Thymus (tissue), 11 donors: ENCODE results near the gene MT3. TPM values are rescaled to one million over a fixed set of nuclear protein-coding genes. Genes with fewer than 3 reads are reported as not detected.

Experiments used
- DNase-seq, 9 donors: peaks; one replicate each; pipeline ENCODE4 v3.0.0-alpha.2; 2013; ENCODE audit warnings: low spot score in 9 of 9, low read depth in 6 of 9, missing footprints in 1 of 9
- H3K27ac ChIP-seq, 2 donors: one replicate each; pipeline ENCODE4 v1.5.1; 2013; ENCODE audit warnings: control low read depth in 1 of 2, low read depth in 1 of 2, low read length in 1 of 2, mild to moderate bottlenecking in 1 of 2, moderate library complexity in 1 of 2
- H3K27me3 ChIP-seq, 2 donors: one replicate each; pipeline ENCODE4 v1.5.1; 2013; ENCODE audit warnings: low read length in 1 of 2; ENCODE audit not compliant: control insufficient read depth in 2 of 2, insufficient read depth in 1 of 2
- H3K36me3 ChIP-seq, 2 donors: one replicate each; pipeline ENCODE4 v1.5.1; 2013; ENCODE audit warnings: low read length in 1 of 2, mild to moderate bottlenecking in 1 of 2, moderate library complexity in 1 of 2; ENCODE audit not compliant: control insufficient read depth in 2 of 2, insufficient read depth in 2 of 2
- H3K4me1 ChIP-seq, 2 donors: one replicate each; pipeline ENCODE4 v1.5.1; 2013; ENCODE audit warnings: low read length in 2 of 2; ENCODE audit not compliant: control insufficient read depth in 2 of 2, insufficient read depth in 2 of 2
- H3K4me3 ChIP-seq, 2 donors: one replicate each; pipeline ENCODE4 v1.5.1; 2013; ENCODE audit warnings: low read length in 2 of 2, control low read depth in 1 of 2, mild to moderate bottlenecking in 1 of 2
- H3K9me3 ChIP-seq, 2 donors: one replicate each; pipeline ENCODE4 v1.5.1; 2013; ENCODE audit warnings: low read length in 1 of 2, mild to moderate bottlenecking in 1 of 2; ENCODE audit not compliant: control insufficient read depth in 2 of 2, insufficient read depth in 1 of 2
- WGBS: extraction: QIAGEN DNeasy Blood & Tissue Kit; methylation state at CpG from one replicate; pipeline ENCODE4 v1.1.7; 2013; 5-methylcytosine and 5-hydroxymethylcytosine counted together
- polyA plus RNA-seq: library from polyadenylated mRNA; stranded (reverse); fragments of 200-250 nt; gene quantifications from one replicate; pipeline ENCODE4 v1.2.3, GENCODE V29; 2013
- total RNA-seq: library from RNA; stranded (reverse); fragments of 120-200 nt; gene quantifications from one replicate; pipeline ENCODE4 v1.2.4, GENCODE V29; 2013
- donor health status: healthy.

Gene MT3
- total and polyA plus RNA-seq, 2 donors = 2.5 to 13.1 TPM

DNA sequence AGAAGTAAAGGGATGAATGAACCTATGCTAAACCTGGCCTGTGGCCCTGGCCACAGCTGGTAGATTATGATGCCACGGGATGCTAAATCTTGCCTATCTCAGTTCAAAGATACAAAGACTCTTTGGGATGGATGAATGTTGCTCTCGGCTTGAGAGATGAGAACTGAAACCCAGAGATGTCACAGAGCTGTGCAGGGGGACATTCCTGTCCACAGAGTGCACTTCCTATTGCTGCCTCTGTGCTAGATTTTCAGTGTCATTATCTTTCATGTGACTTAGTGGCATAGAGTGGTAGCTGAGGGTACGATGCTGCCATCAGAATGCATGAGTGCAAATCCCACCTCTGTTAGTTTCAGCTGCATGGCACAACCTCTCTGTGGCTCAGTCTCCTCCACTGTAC, 40.8 kb downstream of the MT3 start:
- no peak overlapping the region for H3K4me3 ChIP-seq
- H3K9me3 ChIP-seq = no peaks in the 10 kb centered on the region
- H3K27me3 ChIP-seq = peaks cover 69 to 97% of the 10 kb centered on the region in 2 donors
- H3K4me1 ChIP-seq = peaks cover 0 to 6% of the 10 kb centered on the region in 2 donors
- DNase-seq = no peak
- WGBS = 88% methylated on average over 3 of the region's 3 CpGs
- H3K36me3 ChIP-seq = no peaks in the 10 kb centered on the region
- H3K27ac ChIP-seq = no peak overlapping the region

DNA sequence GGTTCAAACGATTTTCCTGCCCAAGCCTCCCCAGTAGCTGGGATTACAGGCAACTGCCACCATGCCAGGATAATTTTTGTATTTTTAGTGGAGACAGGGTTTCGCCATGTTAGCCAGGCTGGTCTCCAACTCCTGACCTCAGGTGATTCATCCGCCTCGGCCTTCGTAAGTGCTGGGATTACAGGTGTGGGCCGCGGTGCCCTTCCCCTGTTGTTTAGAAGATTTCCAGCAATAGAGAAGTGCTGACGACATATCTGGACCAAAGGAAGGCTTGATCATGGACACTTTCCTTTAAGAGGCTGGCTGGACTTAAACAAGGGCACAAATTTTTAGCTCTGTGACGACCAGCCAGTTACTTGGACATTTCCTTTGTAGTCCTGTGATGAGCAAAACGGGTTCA, 41.9 kb downstream of the MT3 start:
- H3K4me1 ChIP-seq = peaks cover 3 to 4% of the 10 kb centered on the region in 2 donors
- H3K4me3 ChIP-seq = no peak overlapping the region
- no peaks in the 10 kb centered on the region for H3K9me3 ChIP-seq
- H3K27me3 ChIP-seq = peaks cover 67 to 97% of the 10 kb centered on the region in 2 donors
- DNase-seq = no peak
- WGBS = 80% methylated on average over 10 of the region's 10 CpGs
- H3K36me3 ChIP-seq = no peaks in the 10 kb centered on the region
- H3K27ac ChIP-seq = no peak overlapping the region

DNA sequence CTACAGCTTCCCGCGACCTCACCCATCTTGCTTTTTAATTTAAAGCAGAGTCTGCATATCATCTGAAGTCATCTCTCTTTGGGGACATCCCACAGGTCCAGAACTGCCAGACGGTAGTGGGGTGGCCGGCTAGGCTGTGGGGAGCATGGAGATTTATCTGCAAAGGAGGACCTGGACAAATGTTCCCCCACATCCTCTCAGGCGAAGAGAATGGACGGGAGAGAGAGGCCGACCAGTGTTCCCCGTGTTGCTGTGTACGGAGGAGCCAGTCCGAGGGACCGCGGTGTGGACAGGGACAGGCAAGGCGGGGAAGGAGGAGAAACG, 42.5 kb downstream of the MT3 start:
- DNase-seq = no peak
- H3K27ac ChIP-seq = no peak overlapping the region
- no peaks in the 10 kb centered on the region for H3K9me3 ChIP-seq
- H3K27me3 ChIP-seq = peaks cover 67 to 97% of the 10 kb centered on the region in 2 donors
- peaks cover 3 to 9% of the 10 kb centered on the region in 2 donors for H3K4me1 ChIP-seq
- no peak overlapping the region for H3K4me3 ChIP-seq
- H3K36me3 ChIP-seq = no peaks in the 10 kb centered on the region
- whole genome bisulfite sequencing = 20% methylated on average over 14 of the region's 14 CpGs

DNA sequence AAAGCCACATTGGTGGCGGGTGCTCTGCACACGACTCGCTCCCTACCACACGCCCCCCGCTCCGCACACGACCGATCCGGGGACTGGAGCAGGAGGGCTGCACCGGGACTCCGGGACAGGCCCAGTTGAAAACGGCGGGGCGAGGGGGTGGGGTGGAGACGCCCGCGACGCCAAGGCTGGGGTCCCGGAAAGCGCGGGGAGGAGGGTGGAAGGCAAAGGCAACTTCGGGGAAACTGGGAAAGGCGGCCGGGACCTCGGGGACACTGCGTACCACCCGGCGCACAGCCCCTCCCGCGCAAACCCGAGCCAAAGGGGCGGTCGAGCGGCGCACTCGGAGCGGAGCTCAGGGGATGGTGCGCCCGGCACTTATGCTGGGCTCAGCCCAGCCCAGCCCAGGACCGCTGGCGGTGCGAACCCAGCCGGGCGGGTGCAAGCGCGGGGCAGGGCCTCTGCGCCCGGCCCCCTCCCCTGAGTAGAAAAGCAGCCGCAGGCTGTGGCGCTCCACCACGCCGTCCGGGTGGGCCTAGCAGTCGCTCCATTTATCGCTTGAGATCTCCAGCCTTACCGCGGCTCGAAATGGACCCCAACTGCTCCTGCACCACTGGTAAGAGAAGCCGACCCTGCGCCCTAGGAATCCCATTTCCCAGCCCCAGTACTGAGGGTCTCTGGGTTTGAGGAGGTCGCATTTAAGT, 43.0 kb downstream of the MT3 start, which contains the start of gene MT1M:
MT1M (plus strand) TSS at position 504 of the 692 bp plus-strand sequence; CDS start at position 577, 73 bp downstream.
- WGBS = 1% methylated on average over 61 of the region's 61 CpGs
- H3K27me3 ChIP-seq = peaks cover 62 to 97% of the 10 kb centered on the region in 2 donors

DNA sequence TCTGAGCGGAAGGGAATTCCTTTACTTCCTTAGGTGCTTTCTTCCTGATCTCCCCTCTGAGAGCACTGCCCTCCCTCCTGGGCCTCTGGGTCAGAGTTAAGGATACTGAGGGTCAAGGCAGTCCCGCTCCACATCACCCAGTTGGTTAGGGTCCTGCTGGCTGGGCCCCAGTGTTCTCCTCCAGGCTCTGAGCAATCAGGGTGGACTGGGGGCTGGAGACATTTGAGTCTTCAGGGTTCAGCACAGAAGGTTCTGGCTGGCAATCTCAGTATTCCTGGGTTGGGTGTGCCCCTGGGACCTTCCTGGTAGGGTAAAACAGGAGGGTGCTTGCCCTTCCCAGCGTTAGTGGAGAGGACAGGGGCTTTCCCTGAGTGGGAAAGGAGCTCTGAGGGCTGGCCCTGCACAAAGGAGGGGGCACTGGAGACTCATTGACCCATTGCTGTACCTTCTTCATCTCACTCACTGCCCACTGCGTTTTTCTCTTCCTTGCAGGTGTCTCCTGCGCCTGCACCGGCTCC, 43.6 kb downstream of the MT3 start:
- no peak for DNase-seq
- H3K27me3 ChIP-seq = peaks cover 65 to 99% of the 10 kb centered on the region in 2 donors
- no peak overlapping the region for H3K4me3 ChIP-seq
- H3K27ac ChIP-seq = no peak overlapping the region
- H3K9me3 ChIP-seq = no peaks in the 10 kb centered on the region
- H3K4me1 ChIP-seq = peaks cover 3 to 9% of the 10 kb centered on the region in 2 donors
- WGBS = 17% methylated on average over 6 of the region's 6 CpGs
- no peaks in the 10 kb centered on the region for H3K36me3 ChIP-seq

More for the DNA sequence above, 43.0 kb downstream of the MT3 start, which contains the start of gene MT1M:
- Histone ChIP-seq H3K27ac (no peak within 1 kb of the TSS), H3K4me3 (no peak within 1 kb of the TSS), H3K36me3 (no peaks in the 10 kb centered on the region), H3K9me3 (no peaks in the 10 kb centered on the region), H3K4me1 (peaks cover 3 to 9% of the 10 kb centered on the region in 2 donors)
- DNase-seq = no peak

DNA sequence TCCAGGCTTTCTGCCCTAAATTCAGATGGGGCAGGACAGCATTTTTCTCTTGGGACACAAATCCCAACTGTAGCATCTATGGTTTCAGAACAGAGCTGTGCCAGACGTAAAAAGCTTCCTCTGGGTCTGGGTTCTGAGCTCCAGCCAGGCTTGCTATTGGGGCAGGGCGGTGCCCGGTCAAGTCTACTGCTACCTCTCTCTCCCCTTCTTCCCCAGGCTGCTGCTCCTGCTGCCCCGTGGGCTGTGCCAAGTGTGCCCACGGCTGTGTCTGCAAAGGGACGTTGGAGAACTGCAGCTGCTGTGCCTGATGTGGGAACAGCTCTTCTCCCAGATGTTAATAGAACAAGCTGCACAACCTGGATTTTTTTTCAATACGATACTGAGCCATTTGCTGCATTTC, 44.2 kb downstream of the MT3 start:
- H3K27me3 ChIP-seq = peaks cover 69 to 99% of the 10 kb centered on the region in 2 donors
- no peak overlapping the region for H3K4me3 ChIP-seq
- DNase-seq = no peak
- H3K36me3 ChIP-seq = no peaks in the 10 kb centered on the region
- H3K27ac ChIP-seq = no peak overlapping the region
- peaks cover 3 to 9% of the 10 kb centered on the region in 2 donors for H3K4me1 ChIP-seq
- H3K9me3 ChIP-seq = no peaks in the 10 kb centered on the region
- 29% methylated on average over 7 of the region's 7 CpGs for WGBS

DNA sequence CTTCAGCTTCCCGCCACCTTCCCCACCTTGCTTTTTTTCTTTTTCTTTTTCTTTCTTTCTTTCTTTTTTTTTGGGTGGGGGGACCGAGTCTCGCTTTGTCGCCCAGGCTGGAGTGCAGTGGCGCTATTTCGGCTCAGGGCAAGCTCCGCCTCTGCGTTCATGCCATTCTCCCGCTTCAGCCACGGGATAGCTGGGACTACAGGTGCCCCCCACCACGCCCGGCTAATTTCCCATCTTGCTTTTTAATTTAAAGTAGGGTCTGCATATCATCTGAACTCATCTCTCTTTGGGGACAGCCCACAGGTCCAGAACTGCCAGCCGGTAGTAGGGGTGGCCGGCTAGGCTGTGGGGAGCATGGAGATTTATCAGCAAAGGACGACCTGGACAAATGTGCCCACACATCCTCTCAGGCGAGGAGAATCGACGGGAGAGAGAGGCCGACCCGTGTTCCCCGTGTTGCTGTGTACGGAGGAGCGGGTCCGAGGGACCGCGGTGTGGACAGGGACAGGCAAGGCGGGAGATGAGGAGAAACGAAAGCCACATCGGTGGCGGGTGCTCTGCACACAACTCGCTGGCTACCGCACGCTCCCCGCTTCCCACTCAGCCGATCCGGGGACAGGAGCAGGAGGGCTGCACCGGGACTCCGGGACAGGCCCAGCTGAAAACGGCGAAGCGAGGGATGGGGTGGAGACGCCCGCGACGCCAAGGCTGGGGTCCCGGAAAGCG, 45.5 kb downstream of the MT3 start:
- H3K36me3 ChIP-seq = no peaks in the 10 kb centered on the region
- no peak for DNase-seq
- no peak overlapping the region for H3K27ac ChIP-seq
- peaks cover 74 to 99% of the 10 kb centered on the region in 2 donors for H3K27me3 ChIP-seq
- no peak overlapping the region for H3K4me3 ChIP-seq
- peaks cover 3 to 9% of the 10 kb centered on the region in 2 donors for H3K4me1 ChIP-seq
- no peaks in the 10 kb centered on the region for H3K9me3 ChIP-seq
- WGBS = 8% methylated on average over 47 of the region's 47 CpGs

DNA sequence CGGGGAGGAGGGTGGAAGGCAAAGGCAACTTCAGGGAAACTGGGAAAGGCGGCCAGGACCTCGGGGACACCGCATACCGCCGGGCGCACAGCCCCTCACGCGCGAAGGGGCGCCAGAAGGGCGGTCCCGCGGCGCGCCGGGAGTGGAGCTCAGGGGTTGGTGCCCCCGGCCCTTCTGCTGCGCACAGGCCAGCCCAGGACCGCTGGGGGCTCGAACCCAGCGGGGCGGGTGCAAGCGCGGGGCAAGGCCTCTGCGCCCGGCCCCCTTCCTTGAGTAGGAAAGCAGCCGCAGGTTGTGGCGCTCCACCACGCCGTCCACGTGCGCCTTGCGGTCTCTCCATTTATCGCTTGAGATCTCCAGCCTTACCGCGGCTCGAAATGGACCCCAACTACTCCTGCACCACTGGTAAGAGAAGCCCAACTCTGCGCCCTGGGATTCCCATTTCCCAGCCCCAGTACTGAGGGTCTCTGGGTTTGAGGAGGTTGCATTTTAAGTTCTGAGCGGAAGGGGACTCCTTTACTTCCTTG, 46.2 kb downstream of the MT3 start:
- H3K4me1 ChIP-seq = peaks cover 3 to 9% of the 10 kb centered on the region in 2 donors

More for the DNA sequence above, 46.2 kb downstream of the MT3 start:
- no peak overlapping the region for H3K4me3 ChIP-seq
- no peak overlapping the region for H3K27ac ChIP-seq
- 3% methylated on average over 40 of the region's 40 CpGs for WGBS
- H3K27me3 ChIP-seq = peaks cover 70 to 99% of the 10 kb centered on the region in 2 donors
- H3K36me3 ChIP-seq = no peaks in the 10 kb centered on the region
- no peak for DNase-seq
- H3K9me3 ChIP-seq = no peaks in the 10 kb centered on the region
